Stimulated activated naive CD8-positive, alpha-beta T cell treated with anti-CD3 and anti-CD28 coated beads, Interleukin-15, Interleukin-2, amounts not matched to agents 100 ng/mL and 50 ng/mL, for 24 hours (primary cell): ENCODE measurements around the gene EML5.

Experiments used
- H3K27ac Mint-ChIP-seq: one replicate; pipeline ENCODE4 v1.8.0; 2021; ENCODE audit warnings: mild to moderate bottlenecking, mixed read lengths
- H3K27me3 Mint-ChIP-seq: one replicate; pipeline ENCODE4 v1.8.0; 2021; ENCODE audit warnings: mixed read lengths
- H3K36me3 Mint-ChIP-seq: one replicate; pipeline ENCODE4 v1.8.0; 2021; ENCODE audit warnings: low read depth, mixed read lengths
- H3K4me1 Mint-ChIP-seq: one replicate; pipeline ENCODE4 v1.8.0; 2021; ENCODE audit warnings: low read depth, mixed read lengths
- H3K4me3 Mint-ChIP-seq: one replicate; pipeline ENCODE4 v1.8.0; 2021; ENCODE audit warnings: mild to moderate bottlenecking, mixed read lengths
- H3K9me3 Mint-ChIP-seq: one replicate; pipeline ENCODE4 v1.8.0; 2021; ENCODE audit warnings: mixed read lengths

Gene EML5

DNA sequence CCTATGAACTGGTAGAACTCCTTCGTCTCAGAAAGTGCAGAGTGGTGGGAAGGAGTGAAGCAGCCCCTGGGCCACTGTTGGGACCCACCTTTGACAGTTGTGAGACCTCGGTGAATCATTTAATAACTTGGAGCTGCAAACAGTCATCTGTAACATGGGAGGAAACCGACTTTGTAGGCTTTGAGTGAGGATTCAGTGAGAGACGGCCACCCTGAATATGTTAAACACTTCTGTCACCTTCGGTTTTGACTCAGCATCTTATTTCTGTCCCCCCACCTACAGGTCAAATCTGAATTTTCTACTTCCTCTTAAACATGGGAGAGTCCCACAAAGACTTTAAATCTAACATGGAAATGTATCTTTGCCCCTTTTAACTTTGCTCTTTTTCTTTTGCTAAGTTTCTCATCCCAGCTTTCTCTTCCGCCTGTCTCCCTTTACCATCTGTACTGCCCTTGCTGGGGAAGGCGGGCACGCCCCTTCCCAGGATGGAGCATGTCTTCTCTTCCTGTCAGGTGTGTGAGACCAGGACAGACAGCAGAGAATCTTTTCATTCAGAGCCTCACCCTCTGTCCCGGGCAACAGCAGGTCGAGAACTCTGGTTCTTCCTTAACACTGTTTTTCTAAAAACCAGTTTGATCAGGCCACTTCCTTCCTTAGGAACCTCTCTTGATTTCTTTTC is 192.9 kb downstream of the EML5 start:
- H3K4me1 Mint-ChIP-seq = peaks cover 36% of the 10 kb centered on the region
- H3K27ac Mint-ChIP-seq = peak overlapping the region; percentile 88
- H3K4me3 Mint-ChIP-seq = peak overlapping the region; percentile 54
- no peaks in the 10 kb centered on the region for H3K9me3 Mint-ChIP-seq
- H3K27me3 Mint-ChIP-seq = no peaks in the 10 kb centered on the region
- H3K36me3 Mint-ChIP-seq = peaks cover 81% of the 10 kb centered on the region

GRCh38 chr14:88599326-88599725 is 193.4 kb downstream of the EML5 start:
- Mint-ChIP-seq H3K4me1 (peaks cover 36% of the 10 kb centered on the region), H3K36me3 (peaks cover 86% of the 10 kb centered on the region), H3K4me3 (peak overlapping the region; percentile 54), H3K9me3 (no peaks in the 10 kb centered on the region), H3K27me3 (no peaks in the 10 kb centered on the region), H3K27ac (peak overlapping the region; percentile 88)

DNA sequence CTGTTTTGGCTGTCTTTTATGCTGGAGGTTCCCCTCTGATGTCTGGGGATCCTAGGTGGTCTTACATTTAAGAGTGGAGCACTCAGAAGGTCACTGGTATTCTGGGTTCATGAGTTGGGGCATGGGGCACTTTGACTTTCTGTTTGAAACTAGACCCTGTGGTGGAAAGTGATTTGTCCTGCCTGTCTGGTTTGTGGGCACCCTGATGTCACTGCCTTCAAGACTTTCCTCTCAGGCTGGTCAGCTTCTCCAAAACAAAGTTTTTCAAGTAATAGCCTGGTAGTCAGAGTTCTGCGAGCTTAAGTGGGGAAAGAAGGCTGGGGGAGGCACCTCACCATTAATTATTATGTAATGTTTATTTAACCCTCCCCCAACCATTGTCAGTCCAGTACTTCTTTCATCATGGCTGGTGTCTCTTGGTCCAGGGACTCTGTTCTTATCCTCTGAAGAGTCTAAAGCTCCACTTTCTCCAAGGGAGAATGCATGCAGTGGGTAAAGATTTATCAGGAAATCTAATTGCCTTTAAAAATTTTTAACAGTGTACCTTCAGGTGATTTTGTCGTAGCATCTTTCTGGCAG is 194.6 kb downstream of the EML5 start:
- no peaks in the 10 kb centered on the region for H3K27me3 Mint-ChIP-seq
- peak overlapping the region; percentile 65 for H3K27ac Mint-ChIP-seq
- peaks cover 36% of the 10 kb centered on the region for H3K4me1 Mint-ChIP-seq

GRCh38 chr14:88597601-88598000 is 195.2 kb downstream of the EML5 start:
- H3K4me1 Mint-ChIP-seq = peaks cover 36% of the 10 kb centered on the region
- no peaks in the 10 kb centered on the region for H3K9me3 Mint-ChIP-seq
- peak overlapping the region; percentile 65 for H3K27ac Mint-ChIP-seq
- no peaks in the 10 kb centered on the region for H3K27me3 Mint-ChIP-seq
- no peak overlapping the region for H3K4me3 Mint-ChIP-seq
- peaks cover 85% of the 10 kb centered on the region for H3K36me3 Mint-ChIP-seq

More for the DNA sequence above, 194.6 kb downstream of the EML5 start:
- Mint-ChIP-seq H3K36me3 (peaks cover 85% of the 10 kb centered on the region), H3K4me3 (no peak overlapping the region), H3K9me3 (no peaks in the 10 kb centered on the region)

GRCh38 chr14:88597038-88597437 is 195.7 kb downstream of the EML5 start:
- Mint-ChIP-seq H3K4me3 (no peak overlapping the region), H3K27me3 (no peaks in the 10 kb centered on the region), H3K9me3 (no peaks in the 10 kb centered on the region), H3K36me3 (peaks cover 82% of the 10 kb centered on the region), H3K4me1 (peaks cover 36% of the 10 kb centered on the region), H3K27ac (no peak overlapping the region)

DNA sequence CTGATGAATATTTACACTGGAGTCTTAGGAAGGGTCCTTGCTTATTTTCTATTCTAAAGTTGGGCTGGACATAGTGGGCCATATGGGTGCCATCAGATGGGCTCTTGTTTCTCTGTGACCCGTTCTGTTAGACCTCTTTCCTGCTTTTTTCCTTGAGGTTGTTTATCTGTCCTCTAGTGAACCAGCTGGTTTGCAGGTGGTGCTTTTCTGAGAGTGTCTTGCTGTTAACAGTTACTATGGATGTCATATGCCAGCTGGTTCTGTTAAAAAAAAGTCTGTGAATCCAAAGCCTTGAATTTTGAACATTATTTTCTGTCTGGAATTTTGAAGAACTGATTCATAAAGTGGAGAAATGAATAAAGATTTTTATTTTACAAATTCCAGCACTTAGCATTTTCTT is 200.7 kb downstream of the EML5 start:
- Mint-ChIP-seq H3K4me1 (no peaks in the 10 kb centered on the region), H3K9me3 (no peaks in the 10 kb centered on the region), H3K4me3 (no peak overlapping the region), H3K27me3 (no peaks in the 10 kb centered on the region), H3K36me3 (peaks cover 82% of the 10 kb centered on the region), H3K27ac (no peak overlapping the region)

GRCh38 chr14:88590173-88590572 is 202.6 kb downstream of the EML5 start:
- Mint-ChIP-seq H3K36me3 (peaks cover 84% of the 10 kb centered on the region), H3K27me3 (no peaks in the 10 kb centered on the region), H3K4me1 (no peaks in the 10 kb centered on the region), H3K9me3 (no peaks in the 10 kb centered on the region), H3K4me3 (no peak overlapping the region), H3K27ac (no peak overlapping the region)

DNA sequence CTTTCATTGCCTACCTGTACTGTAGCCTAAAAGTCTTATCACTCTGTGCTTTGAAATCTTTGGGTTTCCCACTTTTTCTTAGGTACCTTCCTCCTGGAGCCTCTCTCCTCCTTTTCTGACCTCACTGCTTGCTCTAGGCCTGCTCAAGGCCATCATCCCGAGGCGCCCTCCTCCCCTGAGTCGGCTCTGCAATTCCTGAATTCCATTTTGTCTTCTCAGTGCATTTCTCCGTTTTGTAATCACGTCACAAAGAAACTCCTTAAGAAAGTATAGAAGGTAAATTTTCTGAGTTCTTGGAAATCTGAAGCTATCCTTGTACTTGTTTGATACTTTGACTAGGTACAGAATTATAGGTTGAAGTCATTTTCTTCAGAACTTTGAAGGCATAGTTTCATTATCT is 204.7 kb downstream of the EML5 start:
- Mint-ChIP-seq H3K27ac (no peak overlapping the region), H3K4me1 (no peaks in the 10 kb centered on the region), H3K36me3 (peaks cover 80% of the 10 kb centered on the region)

DNA sequence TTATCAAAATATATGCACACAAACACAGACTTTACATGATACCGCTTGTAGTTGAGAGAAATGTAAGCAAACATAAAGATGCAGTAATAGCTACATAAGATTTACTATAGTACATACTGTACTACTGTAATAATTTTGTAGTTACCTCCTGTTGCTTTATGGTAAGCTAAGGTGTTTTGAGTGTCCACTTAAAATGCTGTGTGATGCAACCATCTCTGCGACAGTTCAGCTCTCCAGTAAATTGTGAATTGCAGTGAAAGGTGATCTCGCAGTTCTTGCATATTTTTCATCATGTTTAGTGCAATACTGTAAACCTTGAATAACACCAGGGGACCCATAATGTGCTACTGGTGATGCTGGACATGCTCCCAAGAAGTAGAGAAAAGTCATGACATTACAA is 208.3 kb downstream of the EML5 start:
- Mint-ChIP-seq H3K27me3 (no peaks in the 10 kb centered on the region), H3K9me3 (no peaks in the 10 kb centered on the region), H3K4me1 (no peaks in the 10 kb centered on the region), H3K36me3 (peaks cover 79% of the 10 kb centered on the region), H3K4me3 (no peak overlapping the region), H3K27ac (no peak overlapping the region)

More for the DNA sequence above, 204.7 kb downstream of the EML5 start:
- no peaks in the 10 kb centered on the region for H3K27me3 Mint-ChIP-seq
- H3K4me3 Mint-ChIP-seq = no peak overlapping the region
- H3K9me3 Mint-ChIP-seq = no peaks in the 10 kb centered on the region

DNA sequence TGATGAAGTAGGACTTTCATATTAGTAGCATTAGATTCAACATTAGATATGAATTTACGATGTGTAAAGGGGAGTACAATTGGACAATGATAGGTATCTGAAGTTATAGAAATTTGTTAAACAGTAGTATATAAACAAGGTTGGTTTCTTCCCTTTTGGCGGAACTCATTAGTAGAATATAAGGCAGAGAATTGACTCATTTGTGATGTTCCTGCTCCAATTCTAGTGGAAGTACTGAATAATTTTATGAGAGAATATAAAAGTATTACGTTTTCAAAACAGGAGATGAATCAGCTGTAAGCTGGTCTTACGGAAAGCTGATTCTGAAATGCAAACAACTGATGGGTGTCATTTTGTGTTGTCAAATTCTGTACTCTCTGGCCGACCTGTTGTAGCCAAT is 216.5 kb downstream of the EML5 start:
- Mint-ChIP-seq H3K27ac (no peak overlapping the region), H3K36me3 (peaks cover 83% of the 10 kb centered on the region), H3K4me1 (no peaks in the 10 kb centered on the region), H3K9me3 (no peaks in the 10 kb centered on the region), H3K27me3 (no peaks in the 10 kb centered on the region), H3K4me3 (no peak overlapping the region)

- peaks cover 85% of the 10 kb centered on the region for H3K36me3 Mint-ChIP-seq
Measured at GRCh38 chr14:88572117-88572516, 220.6 kb downstream of the EML5 start.

GRCh38 chr14:88568196-88568595 is 224.6 kb downstream of the EML5 start:
- H3K4me1 Mint-ChIP-seq = peaks cover 21% of the 10 kb centered on the region
- H3K9me3 Mint-ChIP-seq = peaks cover 4% of the 10 kb centered on the region
- no peaks in the 10 kb centered on the region for H3K27me3 Mint-ChIP-seq
- H3K27ac Mint-ChIP-seq = no peak overlapping the region
- H3K4me3 Mint-ChIP-seq = no peak overlapping the region
- H3K36me3 Mint-ChIP-seq = peaks cover 66% of the 10 kb centered on the region

More at GRCh38 chr14:88572117-88572516, 220.6 kb downstream of the EML5 start:
- Mint-ChIP-seq H3K4me3 (no peak overlapping the region), H3K4me1 (peaks cover 5% of the 10 kb centered on the region), H3K27ac (no peak overlapping the region), H3K9me3 (peaks cover 4% of the 10 kb centered on the region), H3K27me3 (no peaks in the 10 kb centered on the region)

DNA sequence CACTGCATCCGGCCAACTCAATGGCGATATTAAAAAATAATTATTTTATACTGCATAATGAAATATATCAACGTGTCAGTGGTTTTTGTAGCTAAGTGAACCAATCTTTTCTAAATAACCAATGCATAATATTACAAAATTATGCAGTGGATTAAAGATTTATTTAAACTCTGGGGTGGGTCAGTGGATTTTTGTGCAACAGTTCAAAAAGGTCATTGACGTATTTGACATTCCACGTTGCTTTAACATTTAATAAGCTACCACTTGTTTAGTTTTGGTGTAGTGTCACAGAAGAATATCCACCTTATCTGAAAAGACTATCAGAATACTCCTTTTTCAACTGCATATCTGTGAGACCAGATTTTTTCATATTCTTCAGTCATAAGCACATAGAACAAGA is 227.3 kb downstream of the EML5 start:
- peaks cover 4% of the 10 kb centered on the region for H3K9me3 Mint-ChIP-seq
- H3K4me1 Mint-ChIP-seq = peaks cover 32% of the 10 kb centered on the region
- H3K4me3 Mint-ChIP-seq = no peak overlapping the region
- H3K27ac Mint-ChIP-seq = no peak overlapping the region
- H3K36me3 Mint-ChIP-seq = peaks cover 46% of the 10 kb centered on the region
- H3K27me3 Mint-ChIP-seq = peaks cover 10% of the 10 kb centered on the region

DNA sequence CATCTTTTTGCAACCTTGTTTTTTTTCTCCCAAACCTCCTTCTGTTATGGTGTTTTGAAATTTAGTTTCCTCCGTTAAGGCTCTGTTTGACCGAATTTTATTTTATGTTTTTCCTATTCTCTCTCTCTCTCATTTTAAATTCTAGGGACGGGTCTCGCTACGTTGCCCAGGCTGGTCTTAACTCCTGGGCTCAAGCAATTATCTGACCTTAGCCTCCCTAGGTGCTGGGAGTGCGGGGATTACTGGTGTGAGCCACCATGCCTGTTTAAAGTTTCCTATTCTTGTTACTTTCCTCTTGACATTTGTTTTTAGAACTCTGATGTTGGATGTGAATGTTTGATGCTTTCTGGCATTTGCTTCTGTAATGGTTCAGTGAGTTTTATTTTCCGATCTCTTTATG is 228.9 kb downstream of the EML5 start:
- peak overlapping the region; percentile 83 for H3K27ac Mint-ChIP-seq
- peaks cover 30% of the 10 kb centered on the region for H3K36me3 Mint-ChIP-seq
- peaks cover 40% of the 10 kb centered on the region for H3K4me1 Mint-ChIP-seq
- H3K4me3 Mint-ChIP-seq = peak overlapping the region; percentile 89
- H3K27me3 Mint-ChIP-seq = peaks cover 17% of the 10 kb centered on the region
- peaks cover 4% of the 10 kb centered on the region for H3K9me3 Mint-ChIP-seq

GRCh38 chr14:88562831-88563686 is 229.7 kb downstream of the EML5 start, which contains the start of gene ZC3H14:
ZC3H14 (plus strand) TSS chr14:88563037; CDS start chr14:88563134, 97 bp downstream.
- Mint-ChIP-seq H3K4me1 (peaks cover 41% of the 10 kb centered on the region), H3K27me3 (peaks cover 19% of the 10 kb centered on the region), H3K27ac (peak within 1 kb of the TSS; percentile 90), H3K9me3 (peaks cover 3% of the 10 kb centered on the region), H3K4me3 (peak within 1 kb of the TSS; percentile 89), H3K36me3 (peaks cover 22% of the 10 kb centered on the region)
